ENCODE data around the gene MACROH2A1. TPM values are rescaled to one million over a fixed set of nuclear protein-coding genes. Genes with fewer than 3 reads are reported as not detected.

MACROH2A1 gene
- total RNA-seq, 1 experiment from 2014 or later, result 83.8 TPM

DNA sequence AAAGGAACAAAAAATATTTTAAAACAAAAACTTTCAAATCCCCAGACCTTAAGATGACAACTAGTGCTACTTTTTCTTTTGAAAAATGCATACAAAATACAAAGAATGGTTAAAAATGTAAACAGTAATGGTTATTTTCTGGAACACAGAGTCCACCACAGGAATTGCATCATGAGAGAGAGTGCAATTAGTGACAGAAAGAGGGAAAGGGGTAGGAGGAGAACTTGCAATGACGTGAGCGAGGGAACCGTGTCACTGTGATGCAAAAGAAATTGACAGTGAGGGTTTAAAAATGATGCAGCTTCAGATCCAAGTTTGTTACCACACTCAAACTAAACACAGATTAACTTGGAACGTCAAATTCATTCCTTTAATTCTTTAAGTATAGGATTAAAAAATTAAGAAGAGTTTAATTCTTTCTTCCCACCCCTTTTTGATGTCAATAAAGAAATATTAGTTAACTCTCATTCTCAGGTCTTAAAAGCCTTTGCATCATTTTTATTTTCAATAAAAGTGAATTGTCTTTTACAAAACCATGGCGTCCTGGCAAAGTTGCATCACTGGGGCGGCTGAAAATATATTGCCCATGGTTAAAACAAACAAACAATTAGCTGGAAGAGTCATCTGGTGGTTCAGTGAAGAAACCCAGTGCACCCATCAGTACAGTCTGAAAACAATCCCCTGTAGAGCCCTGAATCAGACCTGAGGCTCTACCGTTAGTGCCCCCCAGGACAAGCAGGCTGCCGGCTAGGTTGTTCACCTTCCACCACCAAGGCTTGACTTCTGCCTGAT lies 39.5 kb downstream of the MACROH2A1 start (continued):
- TF ChIP-seq STAT6 (CRISPR knock-in tag; conservative IDR thresholded peaks at IDR 0.05; ENCODE audit: low read depth), result no peak
- no peak for TF ChIP-seq GABPB1 (CRISPR knock-in tag; IDR thresholded peaks at IDR 0.05)

DNA sequence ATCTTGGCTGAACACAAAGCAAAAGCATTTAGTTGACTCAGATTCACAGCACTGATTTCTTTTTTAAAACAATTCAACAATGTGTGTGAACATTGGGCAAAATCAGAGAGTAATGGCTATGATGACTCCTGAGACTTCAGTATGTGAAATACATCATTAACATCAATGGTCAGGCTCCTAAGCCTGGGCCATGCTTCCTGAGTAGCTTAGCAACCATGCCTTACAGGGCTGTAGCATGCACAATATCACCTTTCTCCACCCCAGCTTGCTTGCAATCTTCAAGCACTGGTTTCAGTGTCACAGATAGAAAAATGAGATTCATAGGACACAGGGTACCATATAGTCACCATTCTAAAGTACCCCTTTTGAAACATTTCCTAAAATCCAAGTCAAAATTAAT lies 41.3 kb downstream of the MACROH2A1 start:
- Mint-ChIP-seq H3K36me3 (no peaks in the 10 kb centered on the region; the same call in 1 of the 2 replicates), H3K9me3 (no peaks in the 10 kb centered on the region), H3K4me1 (no peaks in the 10 kb centered on the region), H3K27ac (no peak overlapping the region), H3K27me3 (ENCODE audit: low read depth) (no peaks in the 10 kb centered on the region), H3K4me3 (no peak overlapping the region)
- CTCF ChIA-PET, result no interaction called here
- no peak for ATAC-seq
- TF ChIP-seq TCF7 (CRISPR knock-in tag; IDR thresholded peaks at IDR 0.05; ENCODE audit: low read depth) (no peak), CDX4 (CRISPR knock-in tag; IDR thresholded peaks at IDR 0.05; ENCODE audit: borderline replicate concordance) (no peak), MAX (CRISPR knock-in tag; IDR thresholded peaks at IDR 0.05) (no peak), TEAD1 (CRISPR knock-in tag; IDR thresholded peaks at IDR 0.05) (no peak), KAT7 (CRISPR knock-in tag; IDR thresholded peaks at IDR 0.05; ENCODE audit: borderline replicate concordance) (no peak), ELF4 (CRISPR knock-in tag; IDR thresholded peaks at IDR 0.05; ENCODE audit: low read depth) (no peak), E2F1 (CRISPR knock-in tag; IDR thresholded peaks at IDR 0.05) (no peak), ZNF416 (CRISPR knock-in tag; IDR thresholded peaks at IDR 0.05) (no peak), ZNF263 (CRISPR knock-in tag; IDR thresholded peaks at IDR 0.05; ENCODE audit: low read depth) (no peak), NFATC4 (CRISPR knock-in tag; IDR thresholded peaks at IDR 0.05) (no peak), E2F4 (CRISPR knock-in tag; IDR thresholded peaks at IDR 0.05; ENCODE audit: borderline replicate concordance, low read depth) (no peak)
- POLR2A ChIA-PET, result no interaction called here
- DNase-seq (ENCODE audit: low spot score), result no peak

DNA sequence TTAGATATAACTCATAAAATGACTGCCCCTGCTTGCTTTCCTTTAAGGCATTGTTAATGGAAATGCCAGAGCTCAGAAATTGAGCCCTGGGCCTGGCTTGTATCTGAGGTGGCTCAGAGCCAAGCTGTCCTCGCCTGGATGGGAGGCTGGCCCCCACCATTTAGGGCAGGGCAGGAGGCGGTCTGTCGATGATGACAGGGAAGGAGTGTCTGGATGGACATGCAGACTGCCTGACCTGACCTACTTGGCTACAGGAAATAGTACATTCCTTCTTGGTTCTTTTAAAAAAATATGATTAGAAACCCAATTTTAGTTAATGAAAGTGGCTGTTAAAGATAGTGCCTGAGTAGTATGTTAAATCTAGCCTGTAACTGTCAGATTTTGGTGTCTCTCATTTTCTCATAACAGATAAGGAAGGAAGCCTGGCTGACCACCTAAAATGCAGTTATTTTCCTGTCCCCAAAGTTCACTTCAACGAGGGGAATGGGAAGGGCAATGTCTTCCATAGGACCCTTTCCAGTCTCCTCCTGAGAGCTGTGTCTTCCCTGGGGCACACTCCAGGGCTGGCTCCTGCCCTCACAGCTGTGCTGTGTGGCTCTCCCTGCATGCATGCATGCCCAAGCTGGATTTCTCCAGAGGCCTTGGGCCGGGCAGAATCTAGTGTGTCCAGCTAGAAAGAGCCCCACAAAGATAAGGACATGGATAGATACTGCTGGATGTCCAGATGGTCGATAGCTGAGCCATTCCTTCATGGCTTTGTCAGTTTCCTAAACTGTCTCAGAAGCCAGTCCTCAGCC lies 42.3 kb downstream of the MACROH2A1 start:
- POLR2A ChIA-PET, result no interaction called here

More for the DNA sequence above, 42.3 kb downstream of the MACROH2A1 start:
- TF ChIP-seq ZNF423 (CRISPR knock-in tag; IDR thresholded peaks at IDR 0.05) (no peak), ETV6 (CRISPR knock-in tag; IDR thresholded peaks at IDR 0.05) (no peak), E2F4 (CRISPR knock-in tag; IDR thresholded peaks at IDR 0.05; ENCODE audit: borderline replicate concordance, low read depth) (no peak)
- Mint-ChIP-seq H3K36me3 (no peaks in the 10 kb centered on the region; the same call in 1 of the 2 replicates), H3K9me3 (no peaks in the 10 kb centered on the region), H3K4me1 (no peaks in the 10 kb centered on the region), H3K4me3 (no peak overlapping the region), H3K27me3 (ENCODE audit: low read depth) (no peaks in the 10 kb centered on the region), H3K27ac (no peak overlapping the region)
- CTCF ChIA-PET, result no interaction called here
- no peak for ATAC-seq
- no peak for DNase-seq (ENCODE audit: low spot score)
